Neutrophil (primary cell): Measurements from ENCODE around the gene CLCN2.

ENCODE experiments used
- H3K27ac ChIP-seq: fragments of 200-600 bp; sonication (generic); 2 replicates; pipeline ENCODE4 v1.5.1; 2016; ENCODE audit warnings: mild to moderate bottlenecking, moderate library complexity
- H3K27me3 ChIP-seq: fragments of 200-600 bp; sonication (generic); 2 replicates; pipeline ENCODE4 v1.6.0; 2016; ENCODE audit warnings: mild to moderate bottlenecking
- H3K36me3 ChIP-seq: fragments of 200-600 bp; sonication (generic); 2 replicates; pipeline ENCODE4 v1.5.1; 2017
- H3K4me1 ChIP-seq, 2 experiments: fragments of 200-600 bp in 1 of 2; sonication (generic) in 1 of 2; 1 replicate in 1 of 2; 2 replicates in 1 of 2; pipeline versions ENCODE4 v1.5.1 to v1.6.1; 2013 to 2016; ENCODE audit warnings: low read depth in 1 of 2, low read length in 1 of 2, mild to moderate bottlenecking in 1 of 2, moderate library complexity in 1 of 2; ENCODE audit not compliant: control insufficient read depth in 1 of 2, insufficient read depth in 1 of 2
- H3K4me3 ChIP-seq, 2 experiments: fragments of 200-600 bp in 1 of 2; sonication (generic) in 1 of 2; 1 replicate in 1 of 2; 2 replicates in 1 of 2; pipeline ENCODE4 v1.5.1; 2013 to 2016; ENCODE audit warnings: low read depth in 1 of 2, low read length in 1 of 2, mild to moderate bottlenecking in 1 of 2, moderate library complexity in 1 of 2
- H3K9me3 ChIP-seq: fragments of 200-600 bp; sonication (generic); 2 replicates; pipeline ENCODE4 v1.5.1; 2016
- CTCF ChIP-seq: fragments of 200-600 bp; sonication (generic); IDR thresholded peaks from 2 replicates; pipeline ENCODE4 v1.5.1; 2016; ENCODE audit warnings: antibody characterized with exemption

The CLCN2 gene

GRCh38 chr3:184333700-184334099 is 27.7 kb downstream of the CLCN2 start:
- Histone ChIP-seq H3K27me3 (peaks cover 21% of the 10 kb centered on the region), H3K27ac (peak overlapping the region; percentile 88), H3K4me3 (no peak overlapping the region), H3K36me3 (peaks cover 57% of the 10 kb centered on the region), H3K9me3 (no peaks in the 10 kb centered on the region), H3K4me1 (peaks cover 15 to 23% of the 10 kb centered on the region in 2 experiments)
- no peak for TF ChIP-seq CTCF

- Histone ChIP-seq H3K4me3 (no peak overlapping the region), H3K36me3 (peaks cover 62% of the 10 kb centered on the region), H3K9me3 (no peaks in the 10 kb centered on the region), H3K27me3 (peaks cover 16% of the 10 kb centered on the region), H3K4me1 (peaks cover 15 to 19% of the 10 kb centered on the region in 2 experiments), H3K27ac (no peak overlapping the region)
- no peak for TF ChIP-seq CTCF
Observed at GRCh38 chr3:184333190-184333589, 28.2 kb downstream of the CLCN2 start.

GRCh38 chr3:184332370-184333090 is 28.9 kb downstream of the CLCN2 start:
- Histone ChIP-seq H3K9me3 (no peaks in the 10 kb centered on the region), H3K27me3 (peaks cover 9% of the 10 kb centered on the region), H3K36me3 (peaks cover 69% of the 10 kb centered on the region), H3K27ac (no peak overlapping the region), H3K4me3 (no peak overlapping the region), H3K4me1 (peaks cover 15 to 19% of the 10 kb centered on the region in 2 experiments)
- TF ChIP-seq CTCF: no peak

GRCh38 chr3:184328516-184328915 is 32.9 kb downstream of the CLCN2 start:
- no peaks in the 10 kb centered on the region for H3K27me3 ChIP-seq
- peaks cover 96% of the 10 kb centered on the region for H3K36me3 ChIP-seq
- H3K4me1 ChIP-seq: no peaks in the 10 kb centered on the region
- TF ChIP-seq CTCF: no peak
- H3K27ac ChIP-seq: no peak overlapping the region
- no peaks in the 10 kb centered on the region for H3K9me3 ChIP-seq
- no peak overlapping the region for H3K4me3 ChIP-seq

GRCh38 chr3:184327171-184327570 is 34.2 kb downstream of the CLCN2 start:
- Histone ChIP-seq H3K36me3 (peaks cover 97% of the 10 kb centered on the region), H3K4me3 (no peak overlapping the region)
- TF ChIP-seq CTCF: no peak

More at GRCh38 chr3:184327171-184327570, 34.2 kb downstream of the CLCN2 start:
- no peak overlapping the region for H3K27ac ChIP-seq
- peaks cover 5 to 8% of the 10 kb centered on the region in 2 experiments for H3K4me1 ChIP-seq
- H3K27me3 ChIP-seq: no peaks in the 10 kb centered on the region
- H3K9me3 ChIP-seq: no peaks in the 10 kb centered on the region
